Activated T-cell treated with anti-CD3 and anti-CD28 coated beads for 4 hours (primary cell): ENCODE results near the gene PLA2G2D.

ENCODE experiments used
- DNase-seq: peaks from one replicate; pipeline ENCODE4 v3.0.0-alpha.2; 2020

The PLA2G2D gene, protein sequence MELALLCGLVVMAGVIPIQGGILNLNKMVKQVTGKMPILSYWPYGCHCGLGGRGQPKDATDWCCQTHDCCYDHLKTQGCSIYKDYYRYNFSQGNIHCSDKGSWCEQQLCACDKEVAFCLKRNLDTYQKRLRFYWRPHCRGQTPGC

DNA sequence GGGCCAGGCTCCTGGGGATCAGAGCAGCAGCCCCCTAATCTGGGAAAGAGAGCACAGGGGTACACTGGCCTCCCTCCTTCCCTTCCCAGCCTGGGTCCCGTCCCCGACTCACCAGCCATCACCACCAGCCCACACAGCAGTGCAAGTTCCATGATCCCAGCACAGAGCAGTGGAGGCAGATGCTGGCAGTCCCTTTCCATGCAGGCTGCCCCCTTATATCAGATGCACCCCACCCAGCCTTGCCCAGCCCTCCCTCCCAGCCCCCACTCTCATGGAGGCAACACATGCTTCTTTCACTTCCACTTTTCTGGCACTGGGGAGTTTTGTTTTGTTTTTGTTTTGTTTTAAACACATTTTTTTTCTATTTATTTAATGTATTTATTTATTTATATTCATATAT, at the start of gene PLA2G2D:
Gene PLA2G2D, minus strand, starts transcription at position 190 of the 400 bp plus-strand sequence. Its CDS starts 38 bp downstream, at position 152.
- no peak for DNase-seq

DNA sequence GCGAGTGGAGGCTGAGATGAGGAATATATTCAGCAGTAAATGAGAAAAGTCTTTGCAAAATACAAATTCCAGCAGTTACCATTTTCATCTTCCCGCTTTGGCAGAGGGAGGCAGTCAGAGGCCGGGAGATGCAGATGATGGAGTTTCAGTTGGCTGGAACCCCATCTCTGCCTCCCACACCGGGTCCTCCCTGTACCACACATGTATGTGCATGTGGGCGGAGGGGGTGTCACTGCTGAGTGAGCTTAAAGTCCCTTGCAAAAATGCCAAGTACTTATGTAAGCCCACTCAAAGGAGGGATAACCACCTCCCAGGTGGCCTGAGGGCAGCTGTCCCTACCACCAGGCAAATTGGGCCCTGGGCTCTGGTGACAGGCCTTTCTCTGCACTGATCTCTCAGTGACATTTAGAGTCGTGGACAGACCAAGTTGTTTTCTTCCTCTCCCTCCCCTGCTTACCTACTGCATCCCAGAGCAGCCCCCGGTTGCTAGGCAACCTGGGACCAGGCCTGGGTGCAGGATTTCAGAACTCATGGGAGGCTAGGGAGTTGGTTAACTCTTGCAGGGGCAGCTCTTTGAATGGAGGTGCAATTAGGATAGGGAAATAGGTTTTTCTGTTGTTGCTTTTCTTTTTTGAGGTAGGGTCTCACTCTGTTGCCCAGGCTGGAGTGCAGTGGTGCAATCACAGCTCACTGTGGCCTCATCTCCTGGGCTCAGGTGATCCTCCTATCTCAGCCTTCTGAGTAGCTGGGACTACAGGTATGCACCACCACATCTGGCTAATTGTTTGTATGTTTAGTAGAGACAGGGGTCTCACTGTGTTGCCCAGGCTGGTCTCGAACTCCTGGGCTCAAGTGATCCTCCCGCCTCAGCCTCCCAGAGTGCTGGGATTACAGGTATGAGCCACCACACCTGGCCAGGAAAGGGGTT, 49.5 kb upstream of the PLA2G2D start:
- no peak for DNase-seq

DNA sequence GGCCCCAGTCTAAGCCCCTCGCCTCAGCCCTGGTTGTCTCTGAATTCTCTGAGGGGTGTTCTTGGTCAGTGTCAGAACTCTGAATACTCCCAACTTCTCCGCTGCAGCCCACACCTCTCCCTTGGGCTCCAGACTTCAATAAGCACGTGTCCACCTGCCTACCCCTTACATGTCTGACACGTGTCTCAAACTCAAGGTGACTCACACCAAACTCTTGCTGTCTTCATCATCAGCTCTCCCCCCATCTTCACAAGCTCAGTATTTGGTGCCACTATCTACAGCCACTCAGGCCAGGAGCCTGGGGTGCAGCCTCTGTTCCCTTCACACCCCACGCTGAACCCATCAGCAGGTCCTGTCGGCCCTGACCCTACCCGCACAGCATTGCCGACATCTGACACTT, 47.8 kb upstream of the PLA2G2D start:
- no peak for DNase-seq

DNA sequence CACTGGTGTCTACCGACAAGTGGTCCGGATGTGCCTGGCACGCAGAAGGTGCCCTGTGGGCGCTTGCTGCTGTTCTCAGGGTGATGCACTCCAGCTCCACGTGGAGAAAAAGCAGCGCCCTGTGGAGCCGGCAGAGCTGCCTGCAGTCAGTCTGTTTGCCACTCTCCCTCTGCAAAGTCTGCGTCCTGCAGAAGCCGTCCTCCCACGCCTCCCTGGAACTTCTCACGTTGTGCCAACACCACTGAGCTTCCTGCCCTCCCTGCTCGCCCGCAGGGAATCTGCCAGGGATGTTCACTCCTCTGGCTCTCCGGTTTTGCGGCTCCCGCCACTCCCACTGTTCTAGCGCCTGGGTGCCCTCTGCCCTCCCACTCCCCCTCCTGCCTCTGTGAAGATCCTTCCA, 46.7 kb upstream of the PLA2G2D start:
- DNase-seq = no peak

DNA sequence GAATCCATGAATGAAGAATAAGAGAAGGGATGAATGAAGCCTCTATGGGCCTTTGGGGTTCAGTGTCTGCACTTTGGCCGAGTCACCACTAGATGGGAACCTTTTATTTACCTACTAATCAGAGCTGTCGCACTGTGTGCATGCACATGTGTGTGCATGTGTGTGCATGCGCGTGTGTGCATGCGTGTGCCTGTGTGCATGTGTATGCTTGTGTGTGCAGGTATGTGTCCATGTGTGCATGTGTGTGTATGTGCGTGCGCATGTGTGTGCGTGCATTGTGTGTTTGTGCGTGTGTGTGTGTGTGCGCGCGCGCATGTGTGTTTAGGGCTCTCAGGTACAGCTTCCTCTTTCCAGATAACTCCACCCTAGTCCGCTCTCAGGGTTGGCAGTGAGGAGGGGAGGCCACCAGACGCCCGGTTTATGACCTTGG, 46.2 kb upstream of the PLA2G2D start:
- no peak for DNase-seq

DNA sequence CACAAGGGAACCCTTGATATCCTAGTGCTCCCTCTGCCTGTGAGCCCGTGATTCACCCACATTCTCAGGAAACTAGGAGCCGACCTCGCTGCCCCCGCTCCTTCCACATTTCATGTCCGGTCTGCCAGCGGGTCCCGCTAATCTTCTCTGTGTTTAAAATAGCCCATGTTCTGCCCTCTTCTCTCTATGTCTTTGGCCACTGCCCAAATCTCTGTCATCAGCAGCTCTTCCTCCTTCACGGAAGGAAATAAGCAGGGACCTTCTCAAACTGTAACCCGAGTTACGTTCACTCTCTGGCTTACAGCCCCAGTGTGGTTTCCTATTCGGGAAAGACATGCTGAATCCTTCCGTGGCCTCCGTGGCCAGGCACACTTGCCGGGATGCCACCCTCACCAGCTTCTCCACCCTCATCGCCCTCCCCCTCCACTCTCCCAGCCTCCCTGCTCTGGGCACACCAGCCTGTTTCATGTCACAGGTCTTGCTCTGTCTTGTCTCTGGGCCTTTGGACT, 45.4 kb upstream of the PLA2G2D start:
- no peak for DNase-seq

DNA sequence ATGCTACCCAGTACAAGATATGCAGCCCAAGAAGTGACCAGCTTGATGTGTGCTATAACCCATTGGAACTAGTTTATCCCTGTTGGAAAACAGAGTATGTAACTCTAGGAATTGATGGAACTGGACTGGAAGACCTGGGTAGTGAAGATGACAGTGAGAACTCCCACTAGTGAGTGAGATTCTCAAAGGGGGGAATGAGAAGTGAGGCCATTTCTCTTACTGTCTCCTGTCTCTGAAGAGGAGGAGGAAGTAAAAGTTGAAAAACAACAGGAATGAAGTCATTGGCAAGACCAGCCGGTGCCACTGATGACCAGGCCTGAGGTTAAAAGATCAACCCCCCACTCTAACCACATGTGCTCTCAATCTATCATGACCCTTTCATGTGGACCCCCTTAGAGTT, 40.7 kb upstream of the PLA2G2D start:
- DNase-seq = no peak

DNA sequence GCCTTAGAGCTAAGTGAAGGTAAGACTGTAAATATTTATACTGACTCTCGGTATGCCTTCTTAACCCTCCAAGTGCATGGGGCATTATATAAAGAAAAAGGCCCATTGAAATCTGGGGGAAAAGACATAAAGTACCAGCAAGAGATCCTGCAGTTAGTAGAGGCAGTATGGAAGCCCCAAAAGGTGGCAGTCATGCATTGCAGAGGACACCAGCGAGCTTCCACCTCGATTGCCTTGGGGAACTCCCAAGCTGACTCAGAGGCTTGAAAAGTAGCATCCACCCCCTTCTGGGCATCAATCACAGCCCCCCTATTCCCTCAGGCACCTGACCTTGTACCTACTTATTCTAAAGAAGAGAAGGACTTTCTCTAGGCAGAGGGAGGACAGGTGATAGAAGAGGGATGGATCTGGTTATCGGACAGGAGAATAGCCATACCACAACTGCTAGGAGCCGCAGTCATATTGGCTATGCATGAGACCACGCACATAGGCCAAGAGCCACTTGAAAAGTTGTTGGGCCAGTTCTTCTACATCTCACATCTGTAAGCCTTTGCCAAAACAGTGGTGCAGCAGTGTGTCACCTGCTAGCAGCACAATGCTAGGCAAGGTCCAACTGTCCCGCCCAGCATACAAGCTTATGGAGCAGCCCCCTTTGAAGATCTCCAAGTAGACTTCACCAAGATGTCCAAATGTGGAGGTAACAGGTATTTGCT, 39.2 kb upstream of the PLA2G2D start:
- no peak for DNase-seq

DNA sequence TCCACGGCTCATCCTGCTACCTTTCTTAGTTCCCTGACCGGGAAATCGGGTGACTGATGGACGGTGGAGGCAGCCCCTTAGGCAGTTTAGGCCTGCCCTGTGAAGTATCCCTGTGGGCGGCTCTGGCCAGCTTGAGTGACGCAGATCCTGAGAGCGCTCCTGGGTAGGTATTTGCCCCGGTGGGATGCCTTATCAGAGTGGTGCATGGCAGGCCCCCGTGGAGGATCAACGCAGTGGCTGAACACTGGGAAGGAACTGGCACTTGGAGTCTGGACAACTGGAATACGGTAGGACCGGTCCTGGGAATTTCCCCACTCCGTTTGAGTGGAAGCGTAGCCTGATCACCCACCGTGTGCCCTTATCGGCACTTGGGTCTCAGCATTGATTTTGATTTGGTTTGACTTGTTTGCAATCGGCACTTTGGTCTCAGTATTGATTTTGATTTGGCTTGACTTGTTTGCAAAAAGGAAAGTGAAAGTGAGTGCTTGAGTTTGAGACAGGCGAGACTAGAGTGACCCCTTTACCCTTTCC, 35.0 kb upstream of the PLA2G2D start:
- no peak for DNase-seq

DNA sequence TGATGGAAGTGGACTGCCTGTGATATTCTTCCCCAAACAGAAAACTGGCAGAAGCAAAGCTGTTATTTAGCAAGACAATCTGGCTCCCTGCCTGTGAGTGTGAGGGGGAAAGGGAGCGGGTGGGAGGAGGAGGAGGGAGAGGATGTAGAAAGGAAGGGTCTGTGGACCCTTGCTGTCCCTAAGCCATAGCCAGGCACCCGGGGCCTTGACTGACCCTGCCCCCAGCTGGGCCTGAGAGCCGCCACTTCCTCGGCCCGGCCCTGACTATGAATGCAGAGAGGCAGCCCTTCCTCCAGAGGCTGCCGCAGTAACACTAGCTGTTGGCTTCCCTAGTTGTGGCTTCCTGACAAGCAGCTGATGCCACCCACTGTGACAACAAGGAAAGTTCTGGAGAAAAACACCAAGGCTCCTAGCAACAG, 33.7 kb upstream of the PLA2G2D start:
- no peak for DNase-seq

DNA sequence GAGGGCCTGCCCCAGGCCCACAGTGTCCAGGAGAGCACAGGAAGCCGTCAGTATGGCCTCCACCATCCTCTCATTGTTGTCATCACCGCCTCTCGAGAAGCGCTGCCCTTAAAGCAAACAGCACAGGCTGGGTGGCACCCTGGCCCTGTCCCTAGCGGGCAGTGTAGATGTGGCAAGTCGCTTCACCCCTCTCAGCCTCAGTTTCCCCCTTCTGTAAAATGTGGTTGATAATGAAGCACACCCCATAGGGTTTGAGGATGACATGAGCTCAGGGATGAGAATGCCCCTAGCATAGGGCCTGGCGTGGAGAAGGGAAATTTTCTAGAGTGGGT, 33.2 kb upstream of the PLA2G2D start:
- no peak for DNase-seq

DNA sequence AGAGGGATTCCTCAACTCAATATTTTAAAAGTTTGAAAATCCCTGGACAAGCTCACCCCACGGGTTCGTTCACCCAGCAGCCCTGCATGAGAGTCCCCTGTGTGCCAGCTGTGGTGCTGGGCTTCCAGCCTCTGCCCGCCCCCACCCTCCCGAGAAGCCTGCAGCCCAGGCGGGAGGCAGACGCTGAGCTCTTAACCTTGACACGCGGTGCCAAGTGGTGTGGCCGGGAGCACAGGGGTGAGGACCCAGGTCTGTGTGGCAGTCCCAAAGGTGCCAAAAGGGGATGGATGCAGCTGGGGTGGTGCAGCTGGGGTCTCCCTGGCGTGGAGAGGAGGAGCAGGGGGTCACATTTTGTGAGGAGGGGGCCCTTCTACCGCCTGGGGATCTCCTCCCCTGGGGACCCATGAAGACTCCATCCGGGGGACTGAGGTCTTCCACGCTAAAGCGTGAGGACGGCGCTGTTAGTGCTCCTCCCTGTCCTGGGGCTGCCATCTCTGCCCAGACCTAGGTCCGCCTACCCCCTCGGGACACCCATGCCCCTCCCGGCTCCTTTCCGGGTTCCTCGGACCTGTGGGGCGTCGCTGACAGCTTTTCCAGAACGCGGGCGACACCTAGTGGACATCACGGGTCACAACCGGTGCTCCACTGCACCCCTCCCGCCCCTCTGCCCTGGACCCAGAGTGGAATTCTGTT, 32.7 kb upstream of the PLA2G2D start:
- DNase-seq = peak; percentile 80

DNA sequence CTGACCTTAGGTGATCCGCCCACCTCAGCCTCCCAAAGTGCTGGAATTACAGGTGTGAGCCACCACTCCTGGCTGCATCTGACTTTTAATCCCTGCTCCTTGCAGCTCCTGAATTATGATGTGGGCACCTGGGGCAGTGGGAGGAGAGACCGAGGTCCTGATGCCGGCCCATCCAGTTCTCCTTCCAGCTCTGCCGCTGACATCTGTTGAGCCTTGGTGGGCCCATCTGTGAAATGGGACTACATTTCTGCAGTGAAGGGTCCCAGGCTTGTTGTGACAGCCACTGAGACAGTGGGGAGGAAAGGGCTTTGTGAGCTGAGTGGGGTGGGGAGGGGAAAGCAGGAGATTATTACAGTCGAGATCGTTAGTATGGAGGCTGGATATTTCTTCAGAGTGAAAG, 31.6 kb upstream of the PLA2G2D start:
- DNase-seq = no peak

DNA sequence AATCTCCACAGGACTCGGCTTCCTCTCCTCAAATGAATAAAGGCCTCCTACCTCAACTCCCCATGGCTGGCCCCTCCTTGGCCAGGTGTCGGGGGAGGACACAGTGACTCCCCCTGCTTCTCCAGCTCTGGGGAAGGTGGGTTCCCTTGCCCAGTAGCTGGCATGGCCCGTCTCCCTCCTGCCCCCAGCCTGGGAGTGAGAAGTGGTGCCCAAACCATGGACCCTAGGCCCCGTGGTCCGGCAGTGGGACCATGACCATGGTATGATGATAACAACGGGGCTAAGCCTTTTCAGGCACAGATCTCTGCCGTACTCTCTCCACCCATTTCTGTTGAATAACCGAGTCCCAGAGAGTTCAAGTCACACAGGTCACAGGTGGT, 31.0 kb upstream of the PLA2G2D start:
- no peak for DNase-seq

DNA sequence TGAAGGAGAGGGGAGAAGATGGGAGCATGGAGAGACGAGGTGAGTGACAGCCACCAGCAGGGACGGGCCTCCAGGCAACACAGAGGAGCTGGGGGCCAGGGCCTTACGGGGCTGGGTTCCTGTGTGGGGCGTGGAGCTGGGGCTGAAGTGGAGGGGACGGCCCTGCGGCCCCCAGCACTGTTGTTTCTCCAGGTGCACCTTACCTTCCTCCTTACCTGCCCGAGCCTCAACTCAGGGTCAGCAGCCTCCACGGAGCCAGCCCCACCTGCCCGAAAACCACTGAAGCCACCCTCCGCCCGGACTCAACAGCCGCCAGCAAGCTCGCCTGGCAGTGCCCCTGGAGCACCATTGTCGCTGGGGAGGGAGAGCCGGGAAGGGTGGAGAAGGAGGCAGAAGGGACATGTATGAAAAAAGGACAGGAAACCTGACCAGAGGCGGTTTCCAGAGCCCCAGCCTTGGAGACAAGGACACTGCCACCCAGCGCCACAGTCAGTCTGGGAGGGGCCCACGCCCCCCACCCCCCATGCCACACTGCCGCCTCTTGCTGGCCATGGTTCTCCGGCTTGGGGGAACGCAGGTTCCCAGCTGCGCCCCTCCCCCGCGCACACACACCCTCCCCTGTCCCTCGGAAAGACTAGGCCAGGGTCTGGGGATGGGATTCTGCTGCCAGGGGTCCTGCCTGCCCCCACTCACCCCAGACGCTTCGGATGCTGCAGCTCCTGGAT, 30.4 kb upstream of the PLA2G2D start:
- no peak for DNase-seq

DNA sequence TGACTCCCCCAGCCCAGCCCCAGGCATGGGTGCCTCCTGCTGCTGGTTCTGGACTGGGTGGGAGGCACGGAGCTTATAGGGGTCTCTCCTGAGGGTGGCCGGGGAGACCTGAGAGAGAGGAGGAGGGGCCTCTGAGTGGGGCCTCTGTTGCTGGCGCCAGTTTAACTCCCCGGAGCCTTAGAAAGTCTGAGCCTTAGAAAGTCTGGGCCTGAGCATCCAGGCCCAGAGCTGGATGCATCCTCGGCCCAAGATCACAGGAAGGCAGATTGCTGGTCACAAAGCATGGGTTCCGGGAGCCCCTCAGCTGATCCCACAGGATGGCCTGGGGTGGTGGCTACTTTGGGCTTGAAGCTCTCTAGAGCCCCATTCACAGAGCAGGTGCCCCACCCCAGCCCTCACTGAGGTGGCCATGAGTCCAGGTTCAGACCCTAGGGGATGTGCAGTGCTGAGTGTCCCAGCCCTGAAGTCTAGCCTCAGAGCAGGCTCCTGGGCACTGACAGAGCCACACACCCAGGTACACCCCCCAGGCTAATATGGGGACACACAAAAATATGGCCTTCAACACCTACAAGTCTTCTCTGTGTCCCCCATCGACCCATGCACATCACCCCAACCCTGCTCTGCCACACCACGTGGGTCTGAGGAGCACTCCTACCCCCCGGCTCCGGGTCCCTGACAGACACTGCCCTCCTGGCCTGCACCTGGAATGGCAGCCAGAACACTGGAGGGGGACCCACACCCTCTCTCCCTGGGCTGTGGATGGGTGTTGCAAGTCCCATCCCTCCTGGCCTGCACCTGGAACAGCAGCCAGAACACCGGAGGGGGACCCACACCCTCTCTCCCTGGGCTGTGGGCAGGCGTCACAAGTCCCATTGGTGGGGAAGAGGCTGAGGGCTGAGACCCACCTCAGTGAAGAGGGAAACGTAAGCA, 29.5 kb upstream of the PLA2G2D start:
- no peak for DNase-seq

DNA sequence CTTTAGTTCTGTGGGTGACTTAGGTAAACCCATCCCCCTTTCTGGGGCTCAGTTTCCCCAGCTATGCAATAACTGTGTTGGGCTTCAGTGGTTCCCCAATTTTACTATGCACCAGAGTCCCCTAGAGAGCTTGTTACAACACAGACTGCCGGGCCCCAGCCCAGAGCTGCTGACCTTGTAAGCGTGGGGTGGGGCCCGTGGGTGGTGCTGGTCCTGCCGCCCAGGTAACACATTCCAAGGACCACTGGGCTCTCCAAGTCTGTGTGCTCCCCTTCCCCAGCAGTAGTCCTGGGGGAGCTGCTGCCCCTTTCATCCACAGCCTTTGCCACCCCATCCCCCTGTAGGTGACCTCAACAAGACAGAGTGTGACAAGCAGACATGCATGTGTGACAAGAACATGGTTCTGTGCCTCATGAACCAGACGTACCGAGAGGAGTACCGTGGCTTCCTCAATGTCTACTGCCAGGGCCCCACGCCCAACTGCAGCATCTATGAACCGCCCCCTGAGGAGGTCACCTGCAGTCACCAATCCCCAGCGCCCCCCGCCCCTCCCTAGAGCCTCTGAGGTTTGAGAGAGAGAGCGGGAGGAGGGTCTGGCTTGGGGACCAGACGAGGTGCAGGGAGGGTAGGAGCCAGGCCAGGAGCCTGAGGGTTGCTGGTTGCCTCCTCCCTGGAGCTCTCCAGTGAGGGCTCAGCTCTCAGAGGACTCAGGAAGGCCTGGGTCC, 28.7 kb upstream of the PLA2G2D start:
- DNase-seq = no peak

DNA sequence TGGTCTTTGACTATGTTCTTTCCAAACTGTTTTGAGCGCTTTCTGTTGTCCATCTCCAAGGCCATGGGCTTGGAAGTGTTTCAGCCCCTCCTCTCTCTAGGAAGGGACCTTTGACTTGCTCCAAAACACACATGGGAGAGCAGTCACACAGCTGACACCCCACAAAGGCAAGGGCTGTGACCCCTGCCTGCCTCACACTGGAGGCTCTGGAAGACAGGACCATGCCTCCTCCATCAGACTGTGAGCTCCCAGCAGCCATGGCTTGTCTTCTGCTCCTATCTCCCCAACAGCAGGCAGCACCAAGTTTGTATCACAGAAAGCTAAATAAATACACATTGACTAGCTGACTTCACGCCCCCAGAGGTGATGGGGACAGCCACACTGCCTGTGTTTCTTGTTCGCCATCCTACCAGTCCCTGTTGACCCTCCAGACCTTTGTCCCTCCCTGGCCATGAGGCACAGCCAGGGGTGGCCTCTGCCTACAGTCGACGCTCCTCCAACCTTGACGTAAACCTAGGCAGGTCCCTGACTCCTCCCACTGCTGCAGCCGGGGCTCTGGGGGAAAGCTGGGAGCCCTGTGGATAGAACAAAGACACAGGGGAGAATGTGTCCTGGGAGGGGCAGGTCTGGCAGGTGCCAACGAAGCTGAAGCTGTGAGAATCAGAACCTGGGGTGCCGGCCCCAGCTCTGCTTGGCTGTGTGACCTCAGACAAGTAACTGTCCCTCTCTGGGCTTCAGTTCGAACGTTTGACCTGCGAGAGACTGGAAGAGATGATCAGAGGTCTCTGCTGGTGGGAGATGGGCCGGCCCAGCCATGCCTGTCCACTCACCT, 24.6 kb upstream of the PLA2G2D start:
- DNase-seq = no peak

DNA sequence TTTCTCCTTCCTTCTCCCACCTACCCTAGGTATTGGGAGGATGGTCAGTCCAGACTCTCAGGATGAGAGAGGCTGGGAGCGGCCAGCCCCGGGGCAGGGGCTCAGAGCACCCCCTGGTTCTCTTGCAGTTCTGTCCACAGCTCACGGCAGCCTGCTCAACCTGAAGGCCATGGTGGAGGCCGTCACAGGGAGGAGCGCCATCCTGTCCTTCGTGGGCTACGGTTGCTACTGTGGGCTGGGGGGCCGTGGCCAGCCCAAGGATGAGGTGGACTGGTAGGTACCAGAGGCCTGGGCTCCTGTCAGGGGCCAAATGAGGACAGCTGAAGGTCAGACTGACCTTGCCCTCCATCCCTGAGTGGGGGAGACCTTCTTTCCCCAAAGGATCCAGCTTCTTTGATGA, 24.0 kb upstream of the PLA2G2D start:
- DNase-seq = no peak
